Measurements from ENCODE around the gene GAR1. TPM values are rescaled to one million over a fixed set of nuclear protein-coding genes. Genes with fewer than 3 reads are reported as not detected.

Gene GAR1
- total RNA-seq, 2 donors from 2014 or later = 4.9 to 8.7 TPM

- Histone ChIP-seq H3K9me3 (no peaks in the 10 kb centered on the region), H3K4me3 (no peak overlapping the region), H3K4me1 (ENCODE audit: control insufficient read depth in 1 of 2, low read depth in 2 of 2) (no peaks in the 10 kb centered on the region), H3K27ac (no peak overlapping the region), H3K36me3 (no peaks in the 10 kb centered on the region), H3K27me3 (replicated peaks; ENCODE audit: insufficient read depth) (no peaks in the 10 kb centered on the region)
- no peak for ATAC-seq (ENCODE audit: insufficient number of reproducible peaks, low FRiP score, low read depth)
- TF ChIP-seq CTCF (IDR thresholded peaks at IDR 0.05) = no peak
- no peak for DNase-seq (ENCODE audit: low spot score)
These were observed 45.7 kb downstream of the GAR1 start for GRCh38 chr4:109861271-109861670.

- no peak overlapping the region for H3K4me3 ChIP-seq
- H3K27ac ChIP-seq = no peak overlapping the region
- H3K9me3 ChIP-seq = no peaks in the 10 kb centered on the region
- H3K27me3 ChIP-seq (replicated peaks; ENCODE audit: insufficient read depth) = no peaks in the 10 kb centered on the region
- H3K4me1 ChIP-seq (ENCODE audit: control insufficient read depth in 1 of 2, low read depth in 2 of 2) = no peaks in the 10 kb centered on the region
- ATAC-seq (ENCODE audit: insufficient number of reproducible peaks, low FRiP score, low read depth) (no peak), DNase-seq (ENCODE audit: low spot score) (no peak)
- no peak for TF ChIP-seq CTCF (IDR thresholded peaks at IDR 0.05)
- H3K36me3 ChIP-seq = no peaks in the 10 kb centered on the region
These were observed 46.5 kb downstream of the GAR1 start for GRCh38 chr4:109861916-109862511.

- ATAC-seq (ENCODE audit: insufficient number of reproducible peaks, low FRiP score, low read depth) = no peak
- no peak for DNase-seq (ENCODE audit: low spot score)
- H3K9me3 ChIP-seq = no peaks in the 10 kb centered on the region
- H3K4me3 ChIP-seq = no peak overlapping the region
- no peaks in the 10 kb centered on the region for H3K4me1 ChIP-seq (ENCODE audit: control insufficient read depth in 1 of 2, low read depth in 2 of 2)
- H3K27ac ChIP-seq = no peak overlapping the region
- no peak for TF ChIP-seq CTCF (IDR thresholded peaks at IDR 0.05)
- H3K27me3 ChIP-seq (replicated peaks; ENCODE audit: insufficient read depth) = no peaks in the 10 kb centered on the region
- H3K36me3 ChIP-seq = no peaks in the 10 kb centered on the region
These were observed 48.6 kb downstream of the GAR1 start for GRCh38 chr4:109864134-109864533.

- H3K36me3 ChIP-seq = no peaks in the 10 kb centered on the region
- no peak overlapping the region for H3K4me3 ChIP-seq
- no peak for ATAC-seq (ENCODE audit: insufficient number of reproducible peaks, low FRiP score, low read depth)
- no peak for DNase-seq (ENCODE audit: low spot score)
- no peaks in the 10 kb centered on the region for H3K4me1 ChIP-seq (ENCODE audit: control insufficient read depth in 1 of 2, low read depth in 2 of 2)
- H3K9me3 ChIP-seq = no peaks in the 10 kb centered on the region
- H3K27me3 ChIP-seq (replicated peaks; ENCODE audit: insufficient read depth) = no peaks in the 10 kb centered on the region
- no peak overlapping the region for H3K27ac ChIP-seq
- no peak for TF ChIP-seq CTCF (IDR thresholded peaks at IDR 0.05)
These were observed 54.5 kb downstream of the GAR1 start for GRCh38 chr4:109870061-109870460.

GRCh38 chr4:109872065-109872464, 56.5 kb downstream of the GAR1 start:
- ATAC-seq (ENCODE audit: insufficient number of reproducible peaks, low FRiP score, low read depth) (no peak), DNase-seq (ENCODE audit: low spot score) (no peak)
- Histone ChIP-seq H3K27me3 (replicated peaks; ENCODE audit: insufficient read depth) (no peaks in the 10 kb centered on the region), H3K36me3 (no peaks in the 10 kb centered on the region), H3K27ac (no peak overlapping the region), H3K4me3 (no peak overlapping the region), H3K9me3 (no peaks in the 10 kb centered on the region), H3K4me1 (ENCODE audit: control insufficient read depth in 1 of 2, low read depth in 2 of 2) (no peaks in the 10 kb centered on the region)
- no peak for TF ChIP-seq CTCF (IDR thresholded peaks at IDR 0.05)

All from thoracic aorta (tissue), 2 donors.